PFSK-1 (cell line): ENCODE results near the gene CADM4.

Experiments used
- POLR2AphosphoS5 ChIP-seq: IDR thresholded peaks from 2 replicates; pipeline ENCODE4 v1.6.1; 2012; ENCODE audit warnings: low read depth, mild to moderate bottlenecking, control low read depth, low read length, moderate library complexity
- SIN3A ChIP-seq: IDR thresholded peaks from 2 replicates; pipeline ENCODE4 v1.6.1; 2012; ENCODE audit warnings: mild to moderate bottlenecking, low read length, moderate library complexity, borderline replicate concordance; ENCODE audit not compliant: insufficient read depth
- TAF1 ChIP-seq: IDR thresholded peaks from 2 replicates; pipeline ENCODE4 v1.6.1; 2012; ENCODE audit warnings: low read length, control low read depth, borderline replicate concordance; ENCODE audit not compliant: insufficient read depth

- no peak for TF ChIP-seq POLR2AphosphoS5
- TF ChIP-seq TAF1, result no peak
- no peak for TF ChIP-seq SIN3A
These were observed 13.6 kb downstream of the CADM4 start for GRCh38 chr19:43625918-43626579.
